Sciatic nerve (tissue), 2 donors: ENCODE data around the gene COL16A1. TPM values are rescaled to one million over a fixed set of nuclear protein-coding genes. Genes with fewer than 3 reads are reported as not detected.
A peak's percentile ranks its signal among the peaks of the same experiment; 100 is the strongest.
"Not testable (repeated sequence)": the region's sequence is repeated elsewhere in the genome, so short reads cannot be mapped to it uniquely, and the experiment has no call there.

ENCODE experiments used
- ATAC-seq: fragments of 200-7000 bp; cut with Tn5 transposase; one replicate; pipeline ENCODE4 v1.9.1; 2020; ENCODE audit warnings: mild to moderate bottlenecking, moderate library complexity
- DNase-seq: peaks from one replicate; pipeline ENCODE4 v3.0.0-alpha.2; 2020; ENCODE audit warnings: low spot score
- intact Hi-C: fragments of 100-400 bp; cut with DNase I; formaldehyde crosslinking; loops from one replicate; pipeline ENCODE4 v1.14.2; 2022
- total RNA-seq: library from RNA; stranded (reverse); fragmentation: NEBNext Ultra II Directional; extraction: Animal tissue kit (Norgen Biotek cat#: 25700); gene quantifications from one replicate; pipeline ENCODE4 v1.2.1, GENCODE V29; 2021
- donor health status: DM: no; HTN: no; CAD: no.
- donor health status: DM: no; HTN: no; CAD: no.

Gene COL16A1
- total RNA-seq, 1 donor from 2014 or later, result 179 TPM

GRCh38 chr1:31712630-31713029, 8.8 kb upstream of the COL16A1 start:
- DNase-seq, result peak; percentile 83
- ATAC-seq, result peak; percentile 38
- intact Hi-C loops, result no loop called here

- intact Hi-C loops, result no loop called here
- DNase-seq (no peak), ATAC-seq (no peak)
Observed at GRCh38 chr1:31712068-31712467, 8.3 kb upstream of the COL16A1 start.

GRCh38 chr1:31708324-31708723, 4.5 kb upstream of the COL16A1 start:
- intact Hi-C loops, result loop anchor here (5.0 kb wide), 1 partner anchor 41 kb away; no protein-coding TSS in a partner anchor
- DNase-seq (no peak), ATAC-seq (no peak)

- DNase-seq (no peak), ATAC-seq (no peak)
- intact Hi-C loops, result loop anchor here (5.0 kb wide), 1 partner anchor 40 kb away; no protein-coding TSS in a partner anchor
Observed at GRCh38 chr1:31707711-31708110, 3.9 kb upstream of the COL16A1 start.

GRCh38 chr1:31707059-31707600, 3.3 kb upstream of the COL16A1 start:
- ATAC-seq, result not testable (repeated sequence)

GRCh38 chr1:31706384-31707058, 2.7 kb upstream of the COL16A1 start:
- DNase-seq, result no peak
- intact Hi-C loops, result loop anchor here (5.0 kb wide), 1 partner anchor 39 kb away; no protein-coding TSS in a partner anchor
- ATAC-seq, result no peak

More at GRCh38 chr1:31707059-31707600, 3.3 kb upstream of the COL16A1 start:
- intact Hi-C loops, result loop anchor here (5.0 kb wide), 1 partner anchor 40 kb away; no protein-coding TSS in a partner anchor
- not testable (repeated sequence) for DNase-seq

GRCh38 chr1:31705080-31705866, 1.5 kb upstream of the COL16A1 start:
- DNase-seq (peak; percentile 86), ATAC-seq (peak; percentile 63)
- intact Hi-C loops, result loop anchor here (5.0 kb wide), 1 partner anchor 38 kb away; no protein-coding TSS in a partner anchor

GRCh38 chr1:31704271-31705079, 658 bp upstream of the COL16A1 start:
- intact Hi-C loops, result loop anchor here (5.0 kb wide), 1 partner anchor 37 kb away; no protein-coding TSS in a partner anchor
- DNase-seq (no peak), ATAC-seq (peak; percentile 18)

- DNase-seq (no peak), ATAC-seq (no peak)
- intact Hi-C loops, result no loop called here
Observed at GRCh38 chr1:31702836-31703404, 897 bp downstream of the COL16A1 start.

GRCh38 chr1:31701091-31701736, 2.6 kb downstream of the COL16A1 start:
- intact Hi-C loops, result no loop called here
- ATAC-seq, result peak; percentile 75
- peak; percentile 97 for DNase-seq

GRCh38 chr1:31700468-31701090, 3.2 kb downstream of the COL16A1 start:
- ATAC-seq (no peak), DNase-seq (no peak)
- intact Hi-C loops, result no loop called here

- no peak for DNase-seq
- intact Hi-C loops, result no loop called here
Observed at GRCh38 chr1:31699341-31699891, 4.4 kb downstream of the COL16A1 start.

GRCh38 chr1:31697369-31697984, 6.3 kb downstream of the COL16A1 start:
- DNase-seq, result no peak
- ATAC-seq, result no peak
- intact Hi-C loops, result no loop called here

More at GRCh38 chr1:31699341-31699891, 4.4 kb downstream of the COL16A1 start:
- ATAC-seq, result no peak

- DNase-seq (peak; percentile 80), ATAC-seq (peak; percentile 22)
- intact Hi-C loops, result no loop called here
Observed at GRCh38 chr1:31696242-31696641, 7.6 kb downstream of the COL16A1 start.

- intact Hi-C loops, result no loop called here
- ATAC-seq, result no peak
- no peak for DNase-seq
Observed at GRCh38 chr1:31695327-31695726, 8.5 kb downstream of the COL16A1 start.

- DNase-seq, result no peak
- intact Hi-C loops, result no loop called here
- ATAC-seq, result peak; percentile 43
Observed at GRCh38 chr1:31694964-31695313, 8.9 kb downstream of the COL16A1 start.
